Embryonic facial prominence (tissue), 1 donor: Measurements from ENCODE around the gene LOXL1.

Experiments used
- DNase-seq: peaks from one replicate; pipeline ENCODE4 v3.0.0-alpha.2; 2016; ENCODE audit errors: extremely low spot score

Gene LOXL1, protein sequence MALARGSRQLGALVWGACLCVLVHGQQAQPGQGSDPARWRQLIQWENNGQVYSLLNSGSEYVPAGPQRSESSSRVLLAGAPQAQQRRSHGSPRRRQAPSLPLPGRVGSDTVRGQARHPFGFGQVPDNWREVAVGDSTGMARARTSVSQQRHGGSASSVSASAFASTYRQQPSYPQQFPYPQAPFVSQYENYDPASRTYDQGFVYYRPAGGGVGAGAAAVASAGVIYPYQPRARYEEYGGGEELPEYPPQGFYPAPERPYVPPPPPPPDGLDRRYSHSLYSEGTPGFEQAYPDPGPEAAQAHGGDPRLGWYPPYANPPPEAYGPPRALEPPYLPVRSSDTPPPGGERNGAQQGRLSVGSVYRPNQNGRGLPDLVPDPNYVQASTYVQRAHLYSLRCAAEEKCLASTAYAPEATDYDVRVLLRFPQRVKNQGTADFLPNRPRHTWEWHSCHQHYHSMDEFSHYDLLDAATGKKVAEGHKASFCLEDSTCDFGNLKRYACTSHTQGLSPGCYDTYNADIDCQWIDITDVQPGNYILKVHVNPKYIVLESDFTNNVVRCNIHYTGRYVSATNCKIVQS

DNA sequence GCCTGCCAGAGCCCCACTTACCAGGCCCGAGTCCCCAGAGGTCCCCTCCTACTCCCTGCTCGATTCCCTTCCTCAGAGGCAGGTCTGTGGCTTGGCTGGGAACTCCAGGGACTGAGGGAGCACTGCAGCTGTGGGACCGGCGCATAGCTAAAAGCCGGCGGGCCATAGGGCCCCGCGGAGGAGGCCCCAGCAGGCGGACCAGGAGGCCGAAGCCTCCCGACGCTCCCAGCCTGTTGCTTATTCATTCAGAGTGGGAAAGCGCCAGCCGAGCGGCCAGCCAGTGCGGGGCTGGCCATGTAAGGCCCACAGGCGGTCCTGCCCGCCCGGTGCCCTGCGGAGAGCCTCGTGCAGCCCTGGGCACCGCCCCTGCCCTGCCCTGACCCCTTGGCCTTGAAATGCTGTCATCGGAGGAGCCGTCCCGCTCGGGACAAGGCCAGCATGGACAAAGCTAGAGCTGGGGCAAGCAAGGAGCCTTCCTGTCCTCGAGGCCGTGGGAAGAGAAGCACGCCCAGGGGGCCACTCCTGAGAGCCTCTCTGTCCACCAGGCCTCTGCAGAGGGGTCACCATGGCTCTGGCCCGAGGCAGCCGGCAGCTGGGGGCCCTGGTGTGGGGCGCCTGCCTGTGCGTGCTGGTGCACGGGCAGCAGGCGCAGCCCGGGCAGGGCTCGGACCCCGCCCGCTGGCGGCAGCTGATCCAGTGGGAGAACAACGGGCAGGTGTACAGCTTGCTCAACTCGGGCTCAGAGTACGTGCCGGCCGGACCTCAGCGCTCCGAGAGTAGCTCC lies at the start of gene LOXL1:
TSS of gene LOXL1 (plus strand) at position 244 of the 784 bp plus-strand sequence. CDS start at position 566, 322 bp downstream.
- DNase-seq = no peak

DNA sequence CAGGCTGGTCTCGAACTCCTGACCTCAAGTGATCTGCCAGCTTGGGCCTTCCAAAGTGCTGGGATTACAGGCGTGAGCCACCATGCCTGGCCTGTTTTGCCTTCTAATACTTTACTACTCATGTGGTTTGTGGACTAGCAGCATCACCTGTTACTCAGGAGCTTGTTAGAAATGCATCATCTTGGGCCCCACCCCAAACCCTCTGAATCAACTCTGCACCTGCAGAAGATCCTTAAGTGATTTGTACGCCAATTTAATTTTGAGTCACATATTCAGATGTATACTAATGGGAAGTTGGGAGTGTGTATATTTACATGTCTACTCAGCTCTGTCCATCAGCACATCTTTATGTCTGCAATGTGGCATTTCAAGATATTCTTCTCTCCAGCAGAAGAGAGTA lies 46.8 kb upstream of the LOXL1 start:
- DNase-seq = no peak

- no peak for DNase-seq
These were observed 44.5 kb upstream of the LOXL1 start for GRCh38 chr15:73881579-73882320.

DNA sequence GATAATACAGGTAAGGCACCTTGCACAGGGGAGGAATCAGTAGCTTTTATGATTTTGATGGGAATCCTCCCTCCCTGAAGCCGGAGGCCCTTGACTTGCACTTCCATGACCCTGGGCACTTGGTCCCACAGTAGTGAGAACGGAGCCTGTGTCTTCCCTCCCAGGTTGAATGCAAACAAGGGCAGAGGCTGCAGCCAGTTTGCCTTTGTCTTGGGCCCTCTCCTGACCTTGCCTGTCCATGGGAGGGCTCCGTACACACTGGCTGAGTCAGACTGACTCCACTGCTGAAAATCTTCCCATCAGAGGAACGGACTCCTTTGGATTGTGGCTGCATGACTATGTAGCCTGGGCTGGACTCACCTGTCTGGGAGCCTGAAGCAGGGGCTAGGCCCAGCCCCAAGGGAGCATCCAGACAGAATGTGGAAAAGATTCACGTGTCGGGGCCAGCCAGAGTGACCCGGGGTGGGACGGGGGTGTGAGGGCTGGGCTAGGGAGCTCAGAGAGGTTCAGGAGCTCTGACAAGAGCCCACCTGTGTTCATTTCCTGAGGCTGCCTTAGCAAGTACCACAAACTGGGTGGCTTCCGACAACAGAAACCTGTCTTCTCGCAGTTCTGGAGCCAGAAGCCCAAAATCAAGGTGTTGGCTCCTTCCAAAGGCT lies 43.4 kb upstream of the LOXL1 start:
- DNase-seq = no peak

- DNase-seq = no peak
These were observed 42.1 kb upstream of the LOXL1 start for GRCh38 chr15:73884159-73884558.

- DNase-seq = no peak
These were observed 40.1 kb upstream of the LOXL1 start for GRCh38 chr15:73885954-73886700.

DNA sequence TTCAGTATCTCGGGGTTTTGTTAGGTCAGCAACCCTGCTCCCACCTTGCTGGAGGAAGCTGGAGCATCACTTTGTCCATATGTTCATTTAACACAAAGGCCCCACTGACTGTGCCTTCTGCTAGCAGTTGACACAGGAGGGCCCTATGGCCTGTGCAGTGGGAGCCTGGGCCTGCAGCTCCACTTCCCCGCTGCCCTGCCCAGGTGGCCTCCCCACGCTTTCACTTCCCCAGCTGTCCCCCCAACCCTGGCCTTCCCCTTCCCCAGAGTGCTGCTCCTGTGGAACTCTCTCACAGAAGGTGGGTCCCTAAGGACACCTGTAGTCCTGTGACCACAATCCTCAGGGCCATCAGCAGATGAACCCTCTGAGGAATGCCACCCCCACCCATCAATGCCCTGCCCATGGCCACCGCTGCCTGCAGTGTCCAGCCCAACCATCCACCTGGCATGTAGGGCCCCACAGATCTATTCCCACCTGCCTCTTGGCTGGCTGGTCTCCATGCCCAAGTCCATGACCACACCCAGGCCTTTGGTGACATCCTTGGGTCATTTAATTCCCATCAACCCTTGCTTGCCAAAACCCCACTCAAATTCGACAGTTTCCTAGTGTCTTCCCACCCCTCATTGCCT lies 39.4 kb upstream of the LOXL1 start:
- no peak for DNase-seq

DNA sequence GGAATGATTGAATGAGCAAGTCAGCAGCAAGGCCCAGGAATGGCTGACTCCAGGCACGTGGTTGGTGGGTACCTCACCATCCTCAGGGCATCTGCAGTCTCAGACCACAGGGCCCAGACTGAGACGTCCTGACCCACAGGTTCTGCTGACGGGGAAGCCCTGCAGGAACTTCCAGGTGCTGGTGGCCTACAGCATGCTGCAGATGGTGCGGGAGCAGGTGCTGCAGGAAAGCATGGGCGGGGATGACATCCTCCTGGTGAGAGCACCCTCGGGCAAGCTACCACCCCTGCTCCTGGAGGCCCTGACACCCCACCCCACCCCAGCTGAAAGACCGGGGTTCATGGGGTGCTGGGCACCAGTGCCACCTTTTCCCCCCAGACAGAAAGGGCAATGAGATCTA lies 38.8 kb upstream of the LOXL1 start:
- DNase-seq = no peak

GRCh38 chr15:73888224-73889041 lies 37.8 kb upstream of the LOXL1 start:
- no peak for DNase-seq

DNA sequence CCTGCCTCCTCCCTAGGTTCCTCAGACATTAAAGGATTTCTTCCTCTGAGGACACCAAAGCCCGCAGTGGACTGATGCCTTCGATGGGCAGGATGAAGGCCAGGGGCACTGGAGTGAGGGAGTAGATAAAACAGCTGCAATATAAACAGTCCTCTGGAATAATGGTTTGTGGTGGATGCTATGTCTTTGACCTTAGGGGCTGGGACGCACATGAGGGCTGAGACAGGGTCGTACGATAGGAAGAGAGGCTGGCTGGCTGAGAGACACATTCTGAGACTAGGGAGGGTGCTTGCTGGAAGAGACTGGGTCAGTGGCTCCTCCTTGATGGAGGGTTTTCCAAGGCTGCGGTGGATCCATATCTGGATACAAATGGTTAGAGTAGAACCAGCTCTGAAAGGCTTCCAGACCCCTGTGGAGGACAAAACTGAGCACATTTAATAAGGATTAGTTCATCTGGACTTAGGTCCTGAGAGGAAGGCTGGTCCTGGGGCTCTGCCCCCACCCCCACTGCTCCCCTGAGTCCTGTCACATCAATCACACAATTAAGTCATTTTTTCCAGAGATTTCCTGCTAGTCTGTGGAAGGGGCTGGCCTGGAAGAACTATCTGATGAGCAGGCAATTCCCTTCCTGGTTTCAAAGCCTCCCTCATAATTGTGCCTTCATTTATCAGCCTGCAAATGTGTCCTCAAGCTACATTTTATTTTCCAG lies 37.1 kb upstream of the LOXL1 start:
- no peak for DNase-seq

DNA sequence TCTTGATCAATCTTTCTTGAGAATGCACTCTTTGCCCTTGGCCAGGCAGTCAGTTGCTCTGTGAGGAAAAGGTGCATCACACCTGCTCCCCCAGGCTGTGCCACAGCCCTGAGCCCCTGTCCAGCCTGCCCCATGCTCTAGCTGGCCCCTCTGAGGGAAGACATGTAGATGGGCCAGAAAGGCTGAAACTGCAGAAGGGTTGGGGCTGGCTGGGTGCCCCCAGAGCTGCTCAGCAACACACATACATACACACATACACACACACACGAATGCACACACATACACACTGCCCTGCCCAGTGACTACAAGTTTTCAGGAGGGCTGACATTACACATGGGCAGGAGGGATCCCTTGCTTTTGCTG lies 36.5 kb upstream of the LOXL1 start:
- DNase-seq = no peak

DNA sequence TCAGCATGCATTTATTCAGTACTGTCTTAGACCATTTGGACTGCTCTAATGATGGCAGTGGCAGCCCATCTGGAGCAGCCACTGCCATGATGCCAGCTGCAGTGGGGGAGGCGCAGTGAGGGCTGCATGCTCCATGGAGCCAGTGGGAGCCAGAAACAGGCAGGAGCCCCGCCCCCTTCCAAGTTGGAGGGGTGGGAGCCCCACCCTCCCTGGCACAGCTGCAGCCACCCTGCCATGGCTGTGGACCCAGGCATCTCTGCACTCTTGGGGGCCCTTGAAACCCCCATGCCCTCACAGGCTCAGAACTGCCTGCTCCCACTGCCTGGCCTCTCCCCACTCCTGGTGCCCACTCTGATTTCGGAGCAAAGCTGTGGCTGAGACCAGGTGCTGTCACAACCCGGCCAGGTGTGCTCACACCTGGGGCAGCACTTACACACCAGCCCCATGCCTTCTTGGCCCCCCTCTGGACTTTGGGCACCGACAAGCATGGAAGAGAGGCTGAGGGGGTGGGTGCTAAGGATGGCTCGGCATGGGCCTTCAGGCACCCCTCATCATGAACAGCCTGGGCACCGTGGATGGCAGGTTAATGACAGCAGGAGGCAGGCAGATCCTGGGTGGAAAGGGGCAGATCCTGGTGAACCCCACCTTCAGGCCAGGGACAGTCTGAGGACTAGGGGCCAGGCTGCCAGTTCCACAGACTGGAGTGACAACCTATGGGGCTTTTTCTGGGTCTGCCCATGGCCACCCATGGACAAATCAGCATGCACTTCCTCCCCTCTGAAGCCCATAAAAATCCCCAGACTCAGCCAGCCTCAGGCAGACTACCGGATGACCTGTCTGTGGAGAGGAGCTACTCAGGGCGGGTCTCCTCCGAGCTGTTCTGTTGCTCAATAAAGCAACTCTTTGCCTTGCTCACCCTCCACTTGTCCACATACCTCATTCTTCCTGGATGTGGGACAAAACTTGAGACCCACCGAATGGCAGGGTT lies 34.6 kb upstream of the LOXL1 start:
- no peak for DNase-seq

DNA sequence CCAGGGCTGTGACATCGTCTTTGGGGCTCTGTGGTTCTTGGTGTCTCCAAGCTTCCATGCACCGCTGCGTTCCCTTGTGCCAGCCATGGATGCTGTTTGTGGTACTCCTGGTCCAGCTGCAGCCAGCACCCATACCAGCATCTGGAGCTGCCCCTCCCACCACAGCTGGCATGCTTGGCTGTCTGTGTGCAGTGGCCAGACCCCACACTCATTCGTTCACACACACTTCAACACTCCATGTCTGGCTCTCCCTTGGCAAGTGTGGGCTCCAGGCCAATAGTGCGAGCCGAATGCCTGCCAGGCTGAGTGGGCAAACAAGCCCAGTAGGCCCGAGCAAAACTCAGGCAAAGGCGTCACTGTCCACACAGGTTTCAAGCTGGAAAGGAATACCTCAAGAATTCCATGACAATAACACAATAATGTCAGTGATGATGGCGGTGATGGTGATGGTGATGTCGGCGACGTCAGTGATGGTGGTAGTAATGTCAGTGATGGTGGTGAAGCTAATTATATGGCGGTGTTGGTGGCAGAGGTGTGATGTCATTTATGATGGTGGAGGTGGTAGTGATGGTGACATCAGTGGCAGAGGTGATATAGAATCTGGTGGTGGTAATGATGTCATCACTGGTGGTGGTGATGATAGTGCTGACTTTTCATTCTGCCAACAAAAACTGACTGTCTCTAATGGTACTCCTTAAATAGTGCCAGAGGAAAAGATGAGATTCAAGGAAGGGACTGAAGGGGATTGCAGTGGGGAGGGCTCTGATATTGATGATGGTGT lies 33.6 kb upstream of the LOXL1 start:
- DNase-seq = no peak

DNA sequence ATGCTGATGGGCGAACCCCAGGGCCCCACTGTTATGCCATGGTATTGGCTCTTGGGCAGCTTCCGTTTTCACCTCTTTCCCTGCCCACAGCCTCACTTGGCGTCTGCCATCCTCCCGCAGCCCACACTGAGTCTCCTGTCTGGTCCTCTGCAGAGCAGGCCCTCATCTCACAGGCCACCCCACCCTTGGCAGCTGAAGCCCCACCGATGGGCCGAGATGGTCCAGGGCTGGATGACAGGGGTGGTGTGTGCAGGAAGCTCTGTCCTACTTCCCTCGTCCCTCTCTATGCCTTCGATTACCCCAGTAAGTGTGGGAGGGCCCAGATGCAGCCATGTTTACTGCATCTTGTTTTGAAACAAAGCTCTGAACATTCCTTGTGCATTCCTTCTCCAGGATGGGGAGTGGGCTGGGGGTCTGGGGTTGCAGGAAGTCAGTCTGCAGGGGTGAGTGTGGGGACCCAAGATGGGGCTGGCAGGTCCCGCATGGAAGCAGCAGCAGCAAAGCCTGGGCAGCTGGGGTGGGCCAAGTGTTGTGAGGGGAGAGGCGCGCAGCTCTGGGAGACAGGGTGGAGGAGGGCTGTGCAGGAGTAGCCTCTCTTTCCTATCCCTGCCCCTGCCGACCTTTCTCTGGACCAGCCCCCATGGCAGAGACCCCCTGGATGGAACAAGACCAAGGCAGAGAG lies 32.0 kb upstream of the LOXL1 start:
- no peak for DNase-seq

GRCh38 chr15:73897441-73898261 lies 28.6 kb upstream of the LOXL1 start:
- DNase-seq = no peak
